Natural killer cell (primary cell): ENCODE measurements around the gene SLC13A4. TPM values are rescaled to one million over a fixed set of nuclear protein-coding genes. Genes with fewer than 3 reads are reported as not detected.

Experiments
- ATAC-seq, 3 donors: fragments of 150-1000 bp in 2 of 3; fragments of 200-7000 bp in 1 of 3; cut with Tn5 transposase; 1 replicate in 1 of 3; 2 replicates in 2 of 3; pipeline ENCODE4 v1.10.0; 2021; ENCODE audit warnings: mild to moderate bottlenecking in 2 of 3, moderate library complexity in 2 of 3
- DNase-seq, 2 donors: peaks; one replicate each; pipeline versions ENCODE4 v3.0.0 to v3.0.0-alpha.2; 2013 to 2021; ENCODE audit warnings: mixed read lengths in 1 of 2
- H3K27ac ChIP-seq: one replicate; pipeline ENCODE4 v1.5.1; 2013; ENCODE audit warnings: mild to moderate bottlenecking, low read length
- H3K27me3 ChIP-seq: one replicate; pipeline ENCODE4 v1.6.1; 2013; ENCODE audit warnings: low read length; ENCODE audit not compliant: control insufficient read depth, insufficient read depth
- H3K36me3 ChIP-seq: one replicate; pipeline ENCODE4 v1.6.1; 2013; ENCODE audit warnings: low read length; ENCODE audit not compliant: control insufficient read depth, insufficient read depth
- H3K4me1 ChIP-seq: one replicate; pipeline ENCODE4 v1.6.1; 2013; ENCODE audit warnings: low read length; ENCODE audit not compliant: control insufficient read depth, insufficient read depth
- H3K4me3 ChIP-seq: one replicate; pipeline ENCODE4 v1.5.1; 2013; ENCODE audit warnings: low read length
- H3K9me3 ChIP-seq: one replicate; pipeline ENCODE4 v1.6.1; 2013; ENCODE audit warnings: low read length; ENCODE audit not compliant: control insufficient read depth, insufficient read depth
- H3K27ac Mint-ChIP-seq, 2 donors: one replicate each; pipeline ENCODE4 v1.8.0; 2022; ENCODE audit warnings: mild to moderate bottlenecking in 2 of 2, mixed read lengths in 2 of 2, moderate library complexity in 1 of 2
- H3K27me3 Mint-ChIP-seq, 2 donors: one replicate each; pipeline ENCODE4 v1.8.0; 2022; ENCODE audit warnings: low read depth in 2 of 2, mixed read lengths in 2 of 2
- H3K36me3 Mint-ChIP-seq: one replicate; pipeline ENCODE4 v1.8.0; 2022; ENCODE audit warnings: mixed read lengths
- H3K4me1 Mint-ChIP-seq, 2 donors: one replicate each; pipeline ENCODE4 v1.8.0; 2022; ENCODE audit warnings: mixed read lengths in 2 of 2
- H3K4me3 Mint-ChIP-seq: one replicate; pipeline ENCODE4 v1.8.0; 2022; ENCODE audit warnings: mild to moderate bottlenecking, moderate library complexity, mixed read lengths
- H3K9me3 Mint-ChIP-seq, 2 donors: one replicate each; pipeline ENCODE4 v1.8.0; 2022; ENCODE audit warnings: mixed read lengths in 2 of 2
- WGBS: methylation state at CpG from one replicate; pipeline ENCODE4 v1.1.7; 2013; ENCODE audit warnings: missing lambda C conversion rate; ENCODE audit not compliant: insufficient coverage; 5-methylcytosine and 5-hydroxymethylcytosine counted together
- intact Hi-C: fragments of 100-400 bp; cut with micrococcal nuclease; formaldehyde crosslinking; loops from one replicate; pipeline ENCODE4 v1.14.2; 2022
- total RNA-seq, 4 donors: library from RNA; stranded (reverse); fragments of 120-200 nt in 1 of 4; gene quantifications; one replicate each; pipeline versions ENCODE4 v1.2.3 to v1.2.4, GENCODE V29; 2013 to 2022
- TF ChIP-seq, protein P1 (sequence below): fragments of 200-600 bp; IDR thresholded peaks from one replicate; pipeline ENCODE4 v1.8.0; 2022; ENCODE audit warnings: antibody characterized with exemption

Gene SLC13A4
- total RNA-seq, 3 donors from 2014 or later (not counting 1 experiment from before 2014, with no cell fraction given): not detected

DNA sequence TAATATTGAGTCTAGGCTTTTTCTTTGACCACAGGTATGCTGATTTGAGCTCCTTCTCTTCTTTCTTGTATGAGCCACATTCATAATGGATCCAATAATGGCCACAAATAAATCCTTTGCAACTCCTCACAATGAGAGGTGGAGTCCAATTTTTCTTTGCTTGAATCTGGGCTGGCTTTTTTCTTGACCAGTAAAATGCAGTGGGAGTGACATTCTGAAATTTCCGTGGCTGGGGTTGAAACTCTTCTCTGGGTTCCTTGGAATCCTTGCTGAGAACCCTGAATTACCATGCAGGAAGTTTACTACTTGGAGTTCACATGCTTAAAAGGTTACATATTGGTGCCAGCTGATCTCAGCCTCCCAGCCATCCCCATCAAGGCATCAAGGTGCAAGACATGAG is 43.1 kb upstream of the SLC13A4 start:
- Mint-ChIP-seq H3K36me3 (no peaks in the 10 kb centered on the region), H3K27ac (no peak overlapping the region), H3K27me3 (peaks cover 5 to 28% of the 10 kb centered on the region in 2 donors), H3K9me3 (no peaks in the 10 kb centered on the region), H3K4me1 (no peaks in the 10 kb centered on the region), H3K4me3 (no peak overlapping the region)
- H3K4me3 ChIP-seq: no peak overlapping the region
- no peak overlapping the region for H3K27ac ChIP-seq
- H3K27me3 ChIP-seq: no peaks in the 10 kb centered on the region
- ATAC-seq (no peak), DNase-seq (no peak)
- TF ChIP-seq, protein P1, sequence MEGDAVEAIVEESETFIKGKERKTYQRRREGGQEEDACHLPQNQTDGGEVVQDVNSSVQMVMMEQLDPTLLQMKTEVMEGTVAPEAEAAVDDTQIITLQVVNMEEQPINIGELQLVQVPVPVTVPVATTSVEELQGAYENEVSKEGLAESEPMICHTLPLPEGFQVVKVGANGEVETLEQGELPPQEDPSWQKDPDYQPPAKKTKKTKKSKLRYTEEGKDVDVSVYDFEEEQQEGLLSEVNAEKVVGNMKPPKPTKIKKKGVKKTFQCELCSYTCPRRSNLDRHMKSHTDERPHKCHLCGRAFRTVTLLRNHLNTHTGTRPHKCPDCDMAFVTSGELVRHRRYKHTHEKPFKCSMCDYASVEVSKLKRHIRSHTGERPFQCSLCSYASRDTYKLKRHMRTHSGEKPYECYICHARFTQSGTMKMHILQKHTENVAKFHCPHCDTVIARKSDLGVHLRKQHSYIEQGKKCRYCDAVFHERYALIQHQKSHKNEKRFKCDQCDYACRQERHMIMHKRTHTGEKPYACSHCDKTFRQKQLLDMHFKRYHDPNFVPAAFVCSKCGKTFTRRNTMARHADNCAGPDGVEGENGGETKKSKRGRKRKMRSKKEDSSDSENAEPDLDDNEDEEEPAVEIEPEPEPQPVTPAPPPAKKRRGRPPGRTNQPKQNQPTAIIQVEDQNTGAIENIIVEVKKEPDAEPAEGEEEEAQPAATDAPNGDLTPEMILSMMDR: no peak
- no peaks in the 10 kb centered on the region for H3K36me3 ChIP-seq
- intact Hi-C loops: no loop called here
- no peaks in the 10 kb centered on the region for H3K4me1 ChIP-seq
- H3K9me3 ChIP-seq: no peaks in the 10 kb centered on the region
- WGBS: 74% methylated on average over 1 of the region's 1 CpG

DNA sequence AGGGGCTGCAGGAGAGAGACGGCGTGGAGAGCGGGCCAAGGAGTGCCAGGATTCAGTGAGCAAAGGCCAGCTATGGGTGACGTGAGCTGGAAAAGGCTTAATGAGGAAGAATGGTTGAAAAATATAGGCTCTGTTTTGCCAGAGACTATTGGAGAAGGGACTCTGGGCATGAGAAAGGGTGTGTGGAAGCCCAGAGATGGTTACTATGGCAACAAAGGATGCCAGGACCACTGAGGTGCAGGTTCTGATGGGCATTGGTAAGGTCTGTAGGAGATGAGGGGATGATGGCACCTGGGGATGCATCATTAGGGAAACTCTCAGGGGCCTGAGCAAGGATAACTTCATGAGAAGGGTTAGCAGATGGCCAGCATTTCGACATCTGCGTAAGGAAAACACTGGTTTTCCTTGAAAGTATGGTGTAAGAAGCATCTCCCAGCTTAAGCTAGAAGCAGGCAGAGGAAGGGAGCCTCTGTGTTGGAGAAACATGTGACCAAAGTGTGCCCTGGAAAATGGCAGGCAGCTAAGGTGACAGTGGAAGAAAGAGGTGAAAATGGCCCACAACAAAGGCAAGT is 42.2 kb upstream of the SLC13A4 start:
- Histone ChIP-seq H3K4me3 (no peak overlapping the region), H3K27me3 (no peaks in the 10 kb centered on the region), H3K9me3 (no peaks in the 10 kb centered on the region), H3K36me3 (no peaks in the 10 kb centered on the region), H3K27ac (no peak overlapping the region), H3K4me1 (no peaks in the 10 kb centered on the region)
- Mint-ChIP-seq H3K27ac (no peak overlapping the region), H3K4me1 (no peaks in the 10 kb centered on the region), H3K36me3 (no peaks in the 10 kb centered on the region), H3K27me3 (peaks cover 5 to 35% of the 10 kb centered on the region in 2 donors), H3K4me3 (no peak overlapping the region), H3K9me3 (no peaks in the 10 kb centered on the region)
- WGBS: 92% methylated on average over 6 of the region's 6 CpGs
- TF ChIP-seq, protein P1: no peak
- DNase-seq (no peak), ATAC-seq (no peak)
- intact Hi-C loops: no loop called here

DNA sequence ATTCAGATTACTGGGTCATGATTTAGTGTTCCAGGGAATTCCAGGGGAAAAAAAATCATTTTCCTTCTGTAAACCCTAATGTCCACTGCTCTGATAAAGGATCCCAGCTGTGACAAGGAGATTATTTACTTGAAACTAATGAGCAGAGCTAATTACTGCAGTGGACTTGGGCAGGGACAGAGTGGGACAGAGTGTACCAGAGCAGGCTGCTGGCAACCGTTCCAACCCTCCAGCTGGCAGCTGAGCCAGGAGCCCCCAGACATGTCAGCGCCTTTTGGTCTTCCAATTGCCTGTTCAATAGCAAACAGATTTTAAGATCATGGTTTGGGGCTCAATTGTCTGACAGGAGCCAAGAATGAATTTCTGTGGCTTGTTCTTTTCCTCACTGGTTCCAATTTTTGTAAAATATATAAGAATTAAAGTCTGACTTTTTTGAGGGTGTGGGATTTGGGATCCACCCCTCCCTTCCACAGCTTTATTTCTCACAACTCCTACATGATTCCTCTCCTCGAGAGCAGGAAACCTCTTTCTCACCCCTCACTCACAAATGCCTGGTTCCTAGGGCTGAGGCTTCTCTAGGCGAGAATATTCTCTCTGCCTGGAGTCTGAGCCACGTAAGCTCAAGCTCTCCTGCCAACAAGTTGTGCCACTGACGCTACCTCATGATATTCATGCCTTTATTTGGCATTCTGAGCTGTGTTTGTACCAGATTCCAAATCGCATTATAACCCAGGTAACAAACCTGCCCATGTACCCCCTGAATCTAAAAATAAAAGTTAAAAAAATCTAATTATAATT is 41.2 kb upstream of the SLC13A4 start:
- Mint-ChIP-seq H3K27ac (no peak overlapping the region), H3K4me3 (no peak overlapping the region), H3K4me1 (no peaks in the 10 kb centered on the region), H3K9me3 (no peaks in the 10 kb centered on the region), H3K27me3 (peaks cover 8 to 41% of the 10 kb centered on the region in 2 donors), H3K36me3 (no peaks in the 10 kb centered on the region)
- Histone ChIP-seq H3K4me3 (no peak overlapping the region), H3K27ac (no peak overlapping the region), H3K4me1 (no peaks in the 10 kb centered on the region), H3K9me3 (no peaks in the 10 kb centered on the region), H3K27me3 (no peaks in the 10 kb centered on the region), H3K36me3 (no peaks in the 10 kb centered on the region)
- intact Hi-C loops: no loop called here
- ATAC-seq (no peak), DNase-seq (no peak)
- TF ChIP-seq, protein P1: no peak
- WGBS: 80% methylated on average over 7 of the region's 7 CpGs
